ENCODE data around the gene ARRDC3.
"Not testable (repeated sequence)": the region's sequence is repeated elsewhere in the genome, so short reads cannot be mapped to it uniquely, and the experiment has no call there.

ARRDC3 gene

GRCh38 chr5:91403438-91403837, 20.3 kb upstream of the ARRDC3 start:
- FAIRE-seq (no peak), DNase-seq (ENCODE audit: insufficient read length, low spot score) (no peak)
- TF ChIP-seq POLR2A (IDR thresholded peaks at IDR 0.05; ENCODE audit: low read depth, low read length) = no peak

GRCh38 chr5:91401175-91401574, 18.1 kb upstream of the ARRDC3 start:
- no peak for FAIRE-seq
- DNase-seq (ENCODE audit: insufficient read length, low spot score) = no peak
- TF ChIP-seq POLR2A (IDR thresholded peaks at IDR 0.05; ENCODE audit: low read depth, low read length) = no peak

DNA sequence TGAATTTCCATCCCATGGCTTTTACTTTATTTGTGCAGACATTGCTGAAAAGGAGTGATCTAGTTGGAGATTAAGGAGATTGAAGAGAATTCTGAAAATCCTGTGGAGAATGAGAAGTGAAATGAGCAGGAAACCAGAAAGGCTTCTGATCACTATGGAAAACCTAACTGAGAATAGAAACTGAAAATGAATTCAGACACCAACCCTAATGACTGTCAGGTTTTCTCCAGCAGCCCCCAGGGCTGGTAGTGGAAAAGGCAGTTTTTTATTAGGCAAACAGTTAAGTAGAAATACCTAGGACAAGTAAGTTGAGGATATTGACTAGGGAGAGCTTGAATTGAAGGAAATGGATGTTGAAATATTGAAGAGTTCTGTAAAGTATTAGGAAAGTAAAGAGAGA, 14.7 kb upstream of the ARRDC3 start:
- TF ChIP-seq POLR2A (IDR thresholded peaks at IDR 0.05; ENCODE audit: low read depth, low read length) = no peak
- DNase-seq (ENCODE audit: insufficient read length, low spot score) (no peak), FAIRE-seq (no peak)

DNA sequence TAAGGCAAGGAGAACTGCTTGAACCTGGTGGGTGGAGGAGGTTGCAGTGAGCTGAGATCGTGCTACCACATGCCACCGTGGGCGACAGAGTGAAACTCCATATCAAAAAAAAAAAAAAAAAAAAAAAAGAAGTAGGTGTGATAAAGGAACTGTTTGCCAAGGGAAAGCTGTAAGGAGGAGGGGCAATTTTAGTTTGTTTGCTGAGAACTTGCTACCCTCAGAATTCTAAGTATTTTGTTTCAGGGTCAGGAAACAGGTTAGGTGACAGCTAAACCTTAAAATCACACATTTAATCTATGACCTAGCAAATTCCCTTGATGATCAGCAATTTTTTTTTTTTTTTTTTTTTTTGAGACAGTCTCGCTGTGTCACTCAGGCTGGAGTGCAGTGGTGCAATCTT, 7.2 kb upstream of the ARRDC3 start:
- DNase-seq (ENCODE audit: insufficient read length, low spot score) (no peak), FAIRE-seq (no peak)
- TF ChIP-seq POLR2A (IDR thresholded peaks at IDR 0.05; ENCODE audit: low read depth, low read length) = no peak

- not testable (repeated sequence) for DNase-seq (ENCODE audit: insufficient read length, low spot score); FAIRE-seq
These were observed 6.4 kb upstream of the ARRDC3 start for GRCh38 chr5:91389555-91389954.

- no peak for FAIRE-seq
- TF ChIP-seq POLR2A (IDR thresholded peaks at IDR 0.05; ENCODE audit: low read depth, low read length) = no peak
- no peak for DNase-seq (ENCODE audit: insufficient read length, low spot score)
These were observed 5.2 kb upstream of the ARRDC3 start for GRCh38 chr5:91388362-91388761.

DNA sequence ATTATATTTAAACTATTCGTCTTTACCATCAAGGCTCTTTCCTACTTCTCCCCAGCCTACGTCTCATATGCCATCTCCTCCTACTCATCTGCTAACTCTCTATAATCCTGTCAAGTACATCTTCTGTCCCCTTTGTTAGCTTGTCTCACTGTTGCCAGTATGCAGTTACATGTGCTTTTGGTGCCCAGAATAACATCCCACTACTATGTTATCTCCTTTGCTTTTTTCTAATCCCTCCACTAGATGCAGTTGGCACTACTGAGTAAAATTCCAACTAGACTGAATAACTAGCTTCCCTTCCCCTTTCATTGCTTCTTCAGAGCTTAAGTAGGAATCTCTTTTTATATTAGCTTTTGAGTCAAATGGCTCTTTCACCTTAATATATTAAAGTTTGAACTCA, 3.0 kb upstream of the ARRDC3 start:
- FAIRE-seq (no peak), DNase-seq (ENCODE audit: insufficient read length, low spot score) (no peak)
- no peak for TF ChIP-seq POLR2A (IDR thresholded peaks at IDR 0.05; ENCODE audit: low read depth, low read length)

- not testable (repeated sequence) for FAIRE-seq
These were observed 2.5 kb upstream of the ARRDC3 start for GRCh38 chr5:91385596-91385995.

DNA sequence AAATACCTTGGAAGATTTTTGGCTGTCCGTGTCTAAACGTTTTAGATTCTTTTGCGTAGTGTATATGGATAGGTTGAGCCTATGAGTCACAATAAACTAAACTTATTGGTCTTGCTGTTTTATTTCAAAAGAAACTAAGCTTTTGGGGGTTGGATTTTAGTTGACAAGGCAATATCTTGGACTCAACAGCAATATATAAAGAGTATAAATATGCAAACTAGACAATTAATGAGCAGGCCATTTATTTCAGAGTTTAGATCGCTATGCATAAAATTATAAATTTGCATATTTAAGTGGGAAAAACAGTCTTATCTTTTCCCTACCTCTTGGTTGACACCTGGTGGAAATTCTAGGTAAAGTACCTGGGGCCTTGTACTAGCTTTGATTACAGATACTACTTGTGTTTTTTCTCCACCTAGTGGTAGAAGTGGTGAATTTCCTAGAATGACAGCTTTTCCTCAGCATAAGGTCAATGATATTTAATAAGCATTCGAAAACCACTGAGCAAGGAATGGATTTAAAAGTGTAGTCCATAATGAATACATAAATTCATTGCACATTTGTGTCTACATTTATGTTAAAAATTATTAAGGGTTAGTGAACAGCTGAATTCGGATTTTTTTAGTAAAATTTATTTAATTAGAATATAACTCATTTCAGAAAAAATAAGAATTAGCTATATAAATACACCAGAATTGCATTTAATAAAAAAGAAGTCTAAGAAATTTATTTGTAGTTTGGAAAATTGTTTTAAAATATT, 1.7 kb upstream of the ARRDC3 start:
- FAIRE-seq (peak; percentile 45), DNase-seq (ENCODE audit: insufficient read length, low spot score) (peak; percentile 61)
- no peak for TF ChIP-seq POLR2A (IDR thresholded peaks at IDR 0.05; ENCODE audit: low read depth, low read length)

More at GRCh38 chr5:91385596-91385995, 2.5 kb upstream of the ARRDC3 start:
- DNase-seq (ENCODE audit: insufficient read length, low spot score) = not testable (repeated sequence)

DNA sequence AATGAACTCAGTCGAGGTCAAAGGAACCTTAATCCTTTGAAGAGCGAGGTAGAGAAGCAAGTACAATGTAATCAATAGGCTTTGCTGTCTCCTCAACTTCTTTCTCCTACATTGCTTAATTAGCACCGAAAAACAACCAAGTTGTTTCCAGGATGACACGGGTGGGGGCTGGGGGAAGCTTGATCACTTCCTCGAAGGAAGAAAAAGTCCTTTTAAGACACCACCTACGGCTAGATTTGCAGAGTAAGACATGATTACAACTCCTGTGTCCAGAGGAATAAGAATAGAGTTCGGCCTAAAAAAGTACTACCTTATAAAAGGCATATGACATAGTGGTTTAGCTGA, 811 bp upstream of the ARRDC3 start:
- DNase-seq (ENCODE audit: insufficient read length, low spot score) (no peak), FAIRE-seq (no peak)
- TF ChIP-seq POLR2A (IDR thresholded peaks at IDR 0.05; ENCODE audit: low read depth, low read length) = no peak

- no peak for TF ChIP-seq POLR2A (IDR thresholded peaks at IDR 0.05; ENCODE audit: low read depth, low read length)
- peak; percentile 87 for FAIRE-seq
- DNase-seq (ENCODE audit: insufficient read length, low spot score) = no peak
These were observed 539 bp downstream of the ARRDC3 start for GRCh38 chr5:91382530-91383026.

- DNase-seq (ENCODE audit: insufficient read length, low spot score) (no peak), FAIRE-seq (peak; percentile 79)
- no peak for TF ChIP-seq POLR2A (IDR thresholded peaks at IDR 0.05; ENCODE audit: low read depth, low read length)
These were observed 1.2 kb downstream of the ARRDC3 start for GRCh38 chr5:91381774-91382359.

DNA sequence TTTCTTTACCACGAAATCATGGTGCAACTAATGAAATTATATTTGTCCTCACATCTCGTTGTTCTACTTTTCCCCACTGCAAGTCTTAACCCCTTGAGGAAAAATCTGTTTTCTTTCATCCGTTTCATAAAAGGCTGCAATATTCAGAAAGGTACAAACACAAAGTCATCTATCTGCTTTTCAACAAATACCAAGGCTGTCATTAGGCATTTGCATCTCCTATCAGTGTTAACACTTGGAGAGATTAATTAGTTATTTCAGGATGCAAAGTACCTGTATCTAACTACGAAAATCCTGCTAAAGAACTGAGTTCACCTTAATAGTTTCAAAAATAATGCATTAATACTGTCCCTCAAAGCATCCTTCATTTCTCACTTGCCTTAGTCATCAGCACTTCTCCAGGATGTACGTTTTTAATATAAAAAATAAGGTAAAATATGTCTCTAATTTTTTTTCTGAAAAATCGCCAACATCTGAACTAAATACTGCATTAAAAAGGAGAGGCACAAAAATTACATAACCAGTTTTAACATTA, 1.8 kb downstream of the ARRDC3 start:
- TF ChIP-seq POLR2A (IDR thresholded peaks at IDR 0.05; ENCODE audit: low read depth, low read length) = no peak
- DNase-seq (ENCODE audit: insufficient read length, low spot score) (no peak), FAIRE-seq (no peak)

DNA sequence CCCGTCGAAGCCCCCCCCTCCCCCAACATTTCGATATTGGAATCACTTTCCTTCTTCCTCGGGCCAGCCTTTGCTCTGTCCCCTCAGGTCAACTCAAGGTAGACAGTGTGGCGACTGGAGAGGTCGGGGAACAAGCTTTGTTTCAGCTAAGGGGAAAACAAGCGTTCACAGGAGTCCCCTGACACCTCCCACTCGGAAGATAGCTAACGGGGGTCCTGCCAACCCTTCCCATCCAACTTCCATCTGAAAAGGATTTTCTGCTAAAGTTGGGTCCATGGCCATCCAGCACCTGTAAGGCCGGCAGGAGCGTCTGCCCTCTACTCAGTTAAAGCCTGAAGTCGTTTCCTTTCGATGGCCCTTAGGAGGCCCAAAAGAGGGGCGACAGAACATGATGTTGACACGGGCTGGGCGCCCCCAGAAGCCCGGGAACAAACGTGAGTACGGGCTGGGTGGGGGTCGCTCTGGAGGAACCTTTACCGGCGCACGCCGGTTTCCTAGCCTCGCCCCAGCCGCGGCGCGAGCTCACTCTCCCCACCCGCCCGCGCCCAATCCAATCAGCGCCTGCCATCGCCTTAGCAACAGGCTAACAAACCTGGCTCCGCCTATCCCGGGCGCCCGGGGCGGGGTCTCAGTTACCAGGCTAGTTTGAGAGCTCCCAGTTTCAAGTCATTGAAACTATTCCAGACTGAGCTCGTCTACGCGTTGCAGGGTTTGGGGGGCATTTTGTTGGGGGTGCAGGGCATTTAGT, 2.5 kb downstream of the ARRDC3 start:
- peak; percentile 39; the same call in 1 of the 2 replicates for TF ChIP-seq POLR2A (IDR thresholded peaks at IDR 0.05; ENCODE audit: low read depth, low read length)
- DNase-seq (ENCODE audit: insufficient read length, low spot score) = peak; percentile 70
- peak; percentile 89 for FAIRE-seq

Data from H54 (cell line).